ENCODE results near the gene LPCAT3. TPM values are rescaled to one million over a fixed set of nuclear protein-coding genes. Genes with fewer than 3 reads are reported as not detected.

The LPCAT3 gene
- total RNA-seq, 2 donors from 2014 or later: 33.6 to 86.7 TPM

DNA sequence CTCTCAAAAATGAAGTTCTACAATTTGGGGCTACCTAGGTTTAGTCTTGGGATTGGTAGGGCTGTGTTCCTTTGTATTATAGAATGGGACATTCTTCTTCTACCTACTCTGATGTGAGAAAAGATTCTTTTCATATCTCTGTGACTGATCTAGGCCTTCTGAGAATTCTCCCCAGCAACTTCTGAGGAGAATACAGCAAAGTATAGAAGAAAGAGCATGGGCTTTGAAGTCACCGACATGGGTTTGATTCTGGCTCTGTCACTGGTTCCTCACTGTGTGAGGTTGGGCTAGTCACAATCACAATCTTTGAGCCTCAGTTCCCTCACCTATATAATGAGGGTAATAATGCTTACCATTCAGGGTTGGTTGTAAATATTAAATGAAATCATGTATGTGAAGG lies 85.5 kb downstream of the LPCAT3 start:
- H3K9me3 ChIP-seq (ENCODE audit: control insufficient read depth, low read length): no peaks in the 10 kb centered on the region
- peaks cover 40% of the 10 kb centered on the region for H3K36me3 ChIP-seq (ENCODE audit: control insufficient read depth, insufficient read depth, low read length)
- H3K4me1 Mint-ChIP-seq: peaks cover 33% of the 10 kb centered on the region
- H3K4me3 Mint-ChIP-seq: no peak overlapping the region
- H3K27ac ChIP-seq (ENCODE audit: low read depth, low read length): no peak overlapping the region
- H3K27me3 ChIP-seq (ENCODE audit: control insufficient read depth, insufficient read depth, low read length, poor library complexity, severe bottlenecking): no peaks in the 10 kb centered on the region
- peaks cover 13% of the 10 kb centered on the region for H3K4me1 ChIP-seq (ENCODE audit: control insufficient read depth, insufficient read depth, low read length)
- peak overlapping the region; percentile 34 for H3K27ac Mint-ChIP-seq
- no peak for DNase-seq
- no peaks in the 10 kb centered on the region for H3K9me3 Mint-ChIP-seq
- WGBS, 2 experiments (ENCODE audit: insufficient coverage in 1 of 2, insufficient read length in 1 of 2): 100% methylated on average over 1 of the region's 1 CpG; no CpG with 5 or more reads in 1 of the 2 experiments
- H3K27me3 Mint-ChIP-seq (ENCODE audit: insufficient read depth): no peaks in the 10 kb centered on the region
- no peak overlapping the region for H3K4me3 ChIP-seq (ENCODE audit: low read length)
- no peak overlapping the region for H3K9ac ChIP-seq (ENCODE audit: extremely low read depth, low read length, poor library complexity, severe bottlenecking)
- TF ChIP-seq, protein P1, sequence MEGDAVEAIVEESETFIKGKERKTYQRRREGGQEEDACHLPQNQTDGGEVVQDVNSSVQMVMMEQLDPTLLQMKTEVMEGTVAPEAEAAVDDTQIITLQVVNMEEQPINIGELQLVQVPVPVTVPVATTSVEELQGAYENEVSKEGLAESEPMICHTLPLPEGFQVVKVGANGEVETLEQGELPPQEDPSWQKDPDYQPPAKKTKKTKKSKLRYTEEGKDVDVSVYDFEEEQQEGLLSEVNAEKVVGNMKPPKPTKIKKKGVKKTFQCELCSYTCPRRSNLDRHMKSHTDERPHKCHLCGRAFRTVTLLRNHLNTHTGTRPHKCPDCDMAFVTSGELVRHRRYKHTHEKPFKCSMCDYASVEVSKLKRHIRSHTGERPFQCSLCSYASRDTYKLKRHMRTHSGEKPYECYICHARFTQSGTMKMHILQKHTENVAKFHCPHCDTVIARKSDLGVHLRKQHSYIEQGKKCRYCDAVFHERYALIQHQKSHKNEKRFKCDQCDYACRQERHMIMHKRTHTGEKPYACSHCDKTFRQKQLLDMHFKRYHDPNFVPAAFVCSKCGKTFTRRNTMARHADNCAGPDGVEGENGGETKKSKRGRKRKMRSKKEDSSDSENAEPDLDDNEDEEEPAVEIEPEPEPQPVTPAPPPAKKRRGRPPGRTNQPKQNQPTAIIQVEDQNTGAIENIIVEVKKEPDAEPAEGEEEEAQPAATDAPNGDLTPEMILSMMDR (conservative IDR thresholded peaks at IDR 0.05): no peak
- peaks cover 48% of the 10 kb centered on the region for H3K36me3 Mint-ChIP-seq (ENCODE audit: low read depth)

DNA sequence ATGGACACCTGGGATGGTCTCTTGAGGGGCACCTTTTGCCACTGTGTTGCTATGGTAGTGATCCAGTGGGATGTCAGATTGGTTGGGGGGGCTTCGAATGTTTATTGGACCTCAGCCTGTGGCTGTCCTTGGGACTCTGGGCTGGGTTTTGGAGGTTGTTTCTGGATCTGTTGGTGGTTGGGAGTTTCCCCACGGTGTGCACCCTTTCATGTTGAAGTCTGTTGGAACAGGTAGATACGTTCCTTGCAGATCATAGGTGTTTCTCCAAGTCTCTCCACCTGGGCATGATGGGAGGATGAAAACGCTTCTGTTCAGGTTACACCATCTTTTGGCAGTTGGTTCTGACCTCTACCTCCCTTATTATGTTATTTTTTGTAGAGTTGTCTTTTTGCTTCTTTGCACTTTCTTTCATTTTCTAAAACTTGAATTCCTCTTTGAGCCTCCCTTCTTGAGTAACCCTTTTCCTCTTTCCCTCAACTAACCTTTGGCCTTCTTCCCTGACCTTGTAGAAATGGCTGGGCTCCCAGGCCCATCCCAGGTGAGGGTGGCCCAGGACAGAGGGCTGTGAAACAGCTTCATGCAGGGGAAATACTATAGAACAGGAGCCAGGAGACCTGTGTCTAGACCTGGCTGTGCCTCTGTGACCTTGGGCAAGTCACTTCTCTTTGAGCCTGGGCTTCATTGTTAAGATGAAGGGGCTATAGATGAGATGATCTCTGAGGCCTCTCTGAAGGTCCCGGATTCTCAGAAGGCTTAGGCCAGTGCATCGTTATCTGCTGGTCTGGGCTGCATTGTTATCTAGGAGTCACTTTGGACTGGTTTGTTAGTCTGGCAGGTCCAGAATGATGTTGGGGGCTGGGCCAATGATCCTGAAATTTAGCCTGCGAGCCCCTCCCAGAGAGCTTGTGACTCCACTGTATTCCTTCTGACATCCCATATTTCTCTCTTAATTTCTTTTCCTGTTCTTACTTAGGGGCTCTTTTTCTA lies 88.5 kb downstream of the LPCAT3 start:
- peaks cover 53% of the 10 kb centered on the region for H3K4me1 Mint-ChIP-seq
- H3K27ac Mint-ChIP-seq: peak overlapping the region; percentile 93
- H3K27me3 Mint-ChIP-seq (ENCODE audit: insufficient read depth): no peaks in the 10 kb centered on the region

DNA sequence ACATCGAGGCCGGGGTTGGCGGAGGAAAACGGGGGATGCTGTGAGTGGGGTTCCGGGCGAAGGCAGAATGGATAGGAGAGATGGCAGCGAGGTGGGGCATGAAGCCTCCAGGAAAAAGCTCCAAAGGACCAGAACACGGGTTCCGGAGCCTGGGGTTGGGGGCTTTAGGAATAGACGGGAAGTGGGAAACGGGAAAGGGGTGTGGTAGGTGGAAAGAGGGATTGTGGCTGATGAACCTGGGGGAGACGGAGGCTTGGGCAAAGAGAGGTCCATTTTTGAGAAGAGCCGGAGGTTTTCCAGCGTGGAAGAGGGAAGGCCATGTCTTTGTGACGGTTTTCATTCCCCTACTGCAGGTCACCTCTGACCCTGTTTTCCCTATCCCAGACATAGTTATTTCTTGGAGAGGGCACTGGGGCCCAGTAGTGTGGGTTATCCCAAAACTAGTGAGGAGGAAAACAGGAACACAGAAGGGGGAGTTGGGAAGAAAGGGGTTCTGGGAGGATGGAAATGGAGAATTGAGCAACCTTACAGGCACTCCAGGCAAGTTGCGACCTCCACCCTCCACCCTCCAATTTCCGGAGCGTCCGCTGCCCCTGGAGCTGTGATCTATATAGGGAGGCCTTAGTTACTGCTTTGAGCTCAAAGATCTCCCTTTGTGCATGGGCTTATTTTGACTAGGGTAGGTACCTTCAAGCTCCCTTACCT lies 89.4 kb downstream of the LPCAT3 start:
- Mint-ChIP-seq H3K36me3 (ENCODE audit: low read depth) (peaks cover 17% of the 10 kb centered on the region), H3K4me3 (peak overlapping the region; percentile 98), H3K27ac (peak overlapping the region; percentile 93), H3K27me3 (ENCODE audit: insufficient read depth) (no peaks in the 10 kb centered on the region), H3K9me3 (no peaks in the 10 kb centered on the region), H3K4me1 (peaks cover 62% of the 10 kb centered on the region)
- 0 to 1% methylated on average over 10 to 17 of the region's 19 CpGs for WGBS, 2 experiments (ENCODE audit: insufficient coverage in 1 of 2, insufficient read length in 1 of 2)
- DNase-seq: no peak
- no peaks in the 10 kb centered on the region for H3K27me3 ChIP-seq (ENCODE audit: control insufficient read depth, insufficient read depth, low read length, poor library complexity, severe bottlenecking)
- peak overlapping the region; percentile 94 for H3K4me3 ChIP-seq (ENCODE audit: low read length)
- peaks cover 13% of the 10 kb centered on the region for H3K4me1 ChIP-seq (ENCODE audit: control insufficient read depth, insufficient read depth, low read length)
- H3K27ac ChIP-seq (ENCODE audit: low read depth, low read length): no peak overlapping the region
- TF ChIP-seq, protein P1 (conservative IDR thresholded peaks at IDR 0.05): no peak
- peaks cover 11% of the 10 kb centered on the region for H3K36me3 ChIP-seq (ENCODE audit: control insufficient read depth, insufficient read depth, low read length)
- H3K9ac ChIP-seq (ENCODE audit: extremely low read depth, low read length, poor library complexity, severe bottlenecking): peak overlapping the region; percentile 77
- no peaks in the 10 kb centered on the region for H3K9me3 ChIP-seq (ENCODE audit: control insufficient read depth, low read length)

More for the DNA sequence above, 88.5 kb downstream of the LPCAT3 start:
- Histone ChIP-seq H3K36me3 (ENCODE audit: control insufficient read depth, insufficient read depth, low read length) (peaks cover 20% of the 10 kb centered on the region), H3K9me3 (ENCODE audit: control insufficient read depth, low read length) (no peaks in the 10 kb centered on the region), H3K4me1 (ENCODE audit: control insufficient read depth, insufficient read depth, low read length) (peaks cover 13% of the 10 kb centered on the region), H3K9ac (ENCODE audit: extremely low read depth, low read length, poor library complexity, severe bottlenecking) (peak overlapping the region; percentile 77), H3K27me3 (ENCODE audit: control insufficient read depth, insufficient read depth, low read length, poor library complexity, severe bottlenecking) (no peaks in the 10 kb centered on the region), H3K4me3 (ENCODE audit: low read length) (peak overlapping the region; percentile 94), H3K27ac (ENCODE audit: low read depth, low read length) (no peak overlapping the region)
- Mint-ChIP-seq H3K36me3 (ENCODE audit: low read depth) (peaks cover 26% of the 10 kb centered on the region), H3K4me3 (peak overlapping the region; percentile 98), H3K9me3 (no peaks in the 10 kb centered on the region)
- TF ChIP-seq, protein P1 (conservative IDR thresholded peaks at IDR 0.05): no peak
- no peak for DNase-seq
- 69 to 75% methylated on average over 4 to 7 of the region's 7 CpGs for WGBS, 2 experiments (ENCODE audit: insufficient coverage in 1 of 2, insufficient read length in 1 of 2)

Measured in endodermal cell (in vitro differentiated cells).